Panc1 (cell line): ENCODE measurements around the gene DPCD. TPM values are rescaled to one million over a fixed set of nuclear protein-coding genes. Genes with fewer than 3 reads are reported as not detected.

Source experiments
- ATAC-seq: fragments of 200-7000 bp; cut with Tn5 transposase; 2 replicates; pipeline ENCODE4 v1.9.1; 2020; ENCODE audit warnings: mild to moderate bottlenecking, moderate library complexity
- BruUV-seq: library from RNA; stranded (reverse); fragments of 400-500 nt; replicated peaks from 2 replicates; lab custom pipeline; 2021; lab: Mats Ljungman, UMichigan
- CTCF ChIA-PET: fragments of 300-600 bp; sonication (Branson Sonifier 250); formaldehyde crosslinking; loops from one replicate; lab custom pipeline; 2022; ENCODE audit warnings: antibody characterized with exemption; lab: Charles Lee
- POLR2A ChIA-PET: fragments of 300-600 bp; sonication (Branson Sonifier 250); formaldehyde crosslinking; loops from one replicate; lab custom pipeline; 2022; ENCODE audit warnings: antibody characterized with exemption; lab: Charles Lee
- DNase-seq: peaks from one replicate; pipeline ENCODE4 v3.0.0-alpha.2; 2010; ENCODE audit warnings: low read depth, low spot score
- H3K27ac ChIP-seq: 2 replicates; pipeline ENCODE4 v1.5.1; 2011; ENCODE audit warnings: mild to moderate bottlenecking, low read length, inconsistent platforms
- H3K27me3 ChIP-seq: fragments of 200-500 bp; sonication (Bioruptor generic); 2 replicates; pipeline ENCODE4 v1.6.0; 2014; ENCODE audit warnings: low read length, inconsistent platforms; ENCODE audit not compliant: control insufficient read depth, insufficient read depth
- H3K36me3 ChIP-seq: fragments of 200-500 bp; sonication (Bioruptor generic); 2 replicates; pipeline ENCODE4 v1.5.1; 2014; ENCODE audit warnings: inconsistent platforms, mild to moderate bottlenecking, low read length, moderate library complexity; ENCODE audit not compliant: control insufficient read depth, insufficient read depth
- H3K4me1 ChIP-seq: 2 replicates; pipeline ENCODE4 v1.5.1; 2011; ENCODE audit warnings: inconsistent platforms, mild to moderate bottlenecking, low read length, moderate library complexity; ENCODE audit not compliant: control insufficient read depth, insufficient read depth
- H3K4me3 ChIP-seq, 2 experiments: 2 replicates each; pipeline ENCODE4 v1.5.1; 2011 to 2012; ENCODE audit warnings: low read depth in 2 of 2, low read length in 2 of 2, mild to moderate bottlenecking in 2 of 2, inconsistent platforms in 1 of 2, moderate library complexity in 1 of 2
- H3K9me3 ChIP-seq: fragments of 200-500 bp; sonication (Bioruptor generic); 2 replicates; pipeline ENCODE4 v1.5.1; 2014; ENCODE audit warnings: low read depth, mild to moderate bottlenecking, inconsistent platforms, low read length, moderate library complexity; ENCODE audit not compliant: control insufficient read depth, insufficient read depth
- CTCF ChIP-seq: fragments of 450-650 bp; IDR thresholded peaks from 2 replicates; pipeline ENCODE4 v1.5.1; 2017; ENCODE audit warnings: mild to moderate bottlenecking
- POLR2AphosphoS5 ChIP-seq: IDR thresholded peaks from 2 replicates; pipeline ENCODE4 v1.6.1; 2012; ENCODE audit warnings: mild to moderate bottlenecking, low read depth, low read length, moderate library complexity
- REST ChIP-seq, 2 experiments: IDR thresholded peaks; 2 replicates each; pipeline ENCODE4 v1.6.1; 2011 to 2012; ENCODE audit warnings: low read depth in 2 of 2, control low read depth in 1 of 2, low read length in 1 of 2, mild to moderate bottlenecking in 1 of 2, moderate library complexity in 1 of 2; ENCODE audit not compliant: insufficient read depth in 1 of 2
- SIN3A ChIP-seq: IDR thresholded peaks from 2 replicates; pipeline ENCODE4 v1.6.1; 2012; ENCODE audit warnings: low read depth, mild to moderate bottlenecking, low read length, moderate library complexity, borderline replicate concordance; ENCODE audit not compliant: insufficient read depth
- TCF7L2 ChIP-seq: IDR thresholded peaks from 2 replicates; pipeline ENCODE4 v1.6.1; 2011; ENCODE audit warnings: mild to moderate bottlenecking, low read depth, low read length, inconsistent platforms
- in situ Hi-C: cut with HindIII; loops from 2 replicates; pipeline ENCODE4 v1.10.0; 2016; ENCODE audit warnings: low sequenced_read_pairs, low pct_unique_long_range_greater_than_20kb
- intact Hi-C: fragments of 100-400 bp; cut with micrococcal nuclease; formaldehyde crosslinking; loops from one replicate; pipeline ENCODE4 v1.10.0; 2022; ENCODE audit not compliant: unreplicated experiment
- total RNA-seq: library from RNA; stranded (reverse); gene quantifications from one replicate; pipeline ENCODE4 v1.2.1, GENCODE V29; 2021; ENCODE audit not compliant: unreplicated experiment

The DPCD gene
- total RNA-seq, 1 experiment from 2014 or later: 27.6 TPM

GRCh38 chr10:101595591-101596433 is 7.7 kb downstream of the DPCD start:
- BruUV-seq: no TSS peak
- POLR2A ChIA-PET: interaction anchor here (0.6 kb wide), 2 partner anchors 19 to 56 kb away, joined by 3 read pairs; no protein-coding TSS in a partner anchor
- H3K4me1 ChIP-seq: peaks cover 15% of the 10 kb centered on the region
- H3K36me3 ChIP-seq: no peaks in the 10 kb centered on the region
- no peak overlapping the region for H3K4me3 ChIP-seq
- CTCF ChIA-PET: no interaction called here
- peak overlapping the region; percentile 41 for H3K27ac ChIP-seq
- DNase-seq: no peak
- H3K27me3 ChIP-seq: no peaks in the 10 kb centered on the region
- in situ Hi-C loops (no loop called here), intact Hi-C loops (no loop called here)
- TF ChIP-seq POLR2AphosphoS5 (peak; percentile 54; the same call in 1 of the 2 replicates), CTCF (no peak), TCF7L2 (peak; percentile 84)
- no peaks in the 10 kb centered on the region for H3K9me3 ChIP-seq
- ATAC-seq: peak; percentile 81

GRCh38 chr10:101597091-101597900 is 9.2 kb downstream of the DPCD start:
- Histone ChIP-seq H3K4me1 (peaks cover 15% of the 10 kb centered on the region), H3K27ac (no peak overlapping the region), H3K27me3 (no peaks in the 10 kb centered on the region), H3K9me3 (no peaks in the 10 kb centered on the region), H3K4me3 (no peak overlapping the region), H3K36me3 (no peaks in the 10 kb centered on the region)
- ChIA-PET CTCF (interaction anchor here (1.6 kb wide), 1 partner anchor 184 kb away, joined by 5 read pairs; no protein-coding TSS in a partner anchor), POLR2A (no interaction called here)
- intact Hi-C loops (no loop called here), in situ Hi-C loops (no loop called here)
- TF ChIP-seq CTCF: no peak
- no peak for TF ChIP-seq SIN3A
- no peak for TF ChIP-seq REST (IDR thresholded peaks at IDR 0.05; ENCODE audit: insufficient read depth in 1 of 2, low read depth in 2 of 2, low read length in 1 of 2)
- no peak for TF ChIP-seq TCF7L2
- no peak for TF ChIP-seq POLR2AphosphoS5
- ATAC-seq: no peak
- no TSS peak for BruUV-seq
- DNase-seq: no peak
